Fibroblast of peridontal ligament (primary cell): Measurements from ENCODE around the gene FAIM2.
"Not testable (repeated sequence)": the region's sequence is repeated elsewhere in the genome, so short reads cannot be mapped to it uniquely, and the experiment has no call there.

Experiments used
- DNase-seq: peaks from one replicate; pipeline ENCODE4 v3.0.0-alpha.2; 2010; ENCODE audit errors: extremely low read depth

FAIM2 gene

DNA sequence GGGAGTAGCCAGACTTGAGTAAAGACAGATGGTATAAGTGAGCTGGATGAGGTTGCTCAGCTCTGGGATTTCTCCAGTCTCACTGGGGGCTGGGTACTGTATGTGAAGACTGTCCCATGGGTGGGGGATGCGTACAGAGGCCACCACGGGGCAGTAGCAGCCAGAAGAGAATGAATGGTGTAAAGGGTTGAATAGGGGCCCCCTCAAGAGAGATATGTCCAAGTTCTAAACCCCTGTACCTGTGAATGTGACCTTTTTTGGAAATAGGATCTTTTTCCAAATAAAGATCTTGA is 39.0 kb downstream of the FAIM2 start:
- no peak for DNase-seq

DNA sequence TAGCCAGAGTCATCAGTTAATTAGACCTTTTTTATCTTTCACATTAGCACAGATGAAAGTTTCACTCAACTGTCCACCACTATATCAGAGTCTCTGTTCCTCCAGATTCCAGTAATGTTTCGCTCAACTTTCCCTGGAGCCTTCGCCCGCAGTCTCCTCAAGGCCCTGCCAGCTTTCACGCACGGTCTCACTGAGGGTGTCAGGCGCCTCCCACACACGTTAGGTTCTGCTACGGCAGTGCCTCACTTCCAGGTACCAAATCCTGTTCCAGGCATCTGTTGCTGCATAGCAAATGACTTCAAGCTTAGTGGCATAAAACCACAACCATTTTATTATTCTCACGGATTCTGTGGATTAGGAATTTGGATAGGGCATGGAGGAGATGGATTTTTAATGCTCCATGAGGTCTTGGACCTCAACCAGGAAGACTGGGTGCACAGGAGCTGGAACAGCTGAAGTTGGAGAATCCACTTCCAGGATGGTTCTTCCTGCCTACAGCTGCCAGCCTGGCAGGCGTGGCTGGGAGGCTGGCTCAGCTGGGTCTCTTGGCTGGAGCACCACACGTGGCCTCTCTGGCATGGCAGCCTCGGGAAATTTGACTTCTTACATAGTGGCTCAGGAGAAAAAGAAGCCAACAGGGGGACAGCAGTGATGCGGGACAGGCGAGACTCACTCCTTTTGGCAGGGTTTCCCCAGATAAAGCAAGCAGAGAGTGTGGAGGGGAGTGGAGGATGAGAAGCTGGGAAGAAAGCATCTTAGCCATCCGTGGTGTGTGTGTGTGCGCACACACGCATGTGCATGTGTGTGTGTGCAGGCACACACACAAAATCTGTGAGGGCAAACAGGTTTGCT is 39.5 kb downstream of the FAIM2 start:
- no peak for DNase-seq

DNA sequence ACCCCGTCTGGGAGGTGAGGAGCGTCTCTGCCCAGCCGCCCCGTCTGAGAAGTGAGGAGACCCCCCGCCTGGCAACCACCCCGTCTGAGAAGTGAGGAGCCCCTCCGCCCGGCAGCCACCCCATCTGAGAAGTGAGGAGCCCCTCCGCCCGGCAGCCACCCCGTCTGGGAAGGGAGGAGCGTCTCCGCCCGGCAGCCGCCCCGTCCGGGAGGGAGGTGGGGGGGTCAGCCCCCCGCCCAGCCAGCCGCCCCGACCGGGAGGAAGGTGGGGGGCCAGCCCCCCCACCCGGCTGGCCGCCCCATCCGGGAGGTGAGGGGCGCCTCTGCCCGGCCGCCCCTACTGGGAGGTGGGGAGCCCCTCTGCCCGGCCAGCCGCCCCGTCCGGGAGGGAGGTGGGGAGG is 42.8 kb downstream of the FAIM2 start:
- not testable (repeated sequence) for DNase-seq

DNA sequence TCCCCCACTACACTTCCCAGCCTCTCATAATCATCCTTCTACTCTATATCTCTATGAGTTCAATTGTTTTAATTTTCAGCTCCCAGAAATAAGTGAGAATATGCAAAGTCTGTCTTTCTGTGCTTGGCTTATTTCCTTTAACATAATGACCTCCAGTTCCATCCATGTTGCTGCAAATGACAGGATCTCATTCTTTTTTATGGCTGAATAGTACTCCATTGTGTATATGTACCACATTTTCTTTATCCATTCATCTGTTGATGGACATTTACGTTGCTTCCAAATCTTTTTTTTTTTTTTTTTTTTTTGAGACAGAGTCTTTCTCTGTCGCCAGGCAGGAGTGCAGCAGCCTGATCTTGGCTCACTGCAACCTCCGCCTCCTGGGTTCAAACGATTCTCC is 47.8 kb downstream of the FAIM2 start:
- not testable (repeated sequence) for DNase-seq

DNA sequence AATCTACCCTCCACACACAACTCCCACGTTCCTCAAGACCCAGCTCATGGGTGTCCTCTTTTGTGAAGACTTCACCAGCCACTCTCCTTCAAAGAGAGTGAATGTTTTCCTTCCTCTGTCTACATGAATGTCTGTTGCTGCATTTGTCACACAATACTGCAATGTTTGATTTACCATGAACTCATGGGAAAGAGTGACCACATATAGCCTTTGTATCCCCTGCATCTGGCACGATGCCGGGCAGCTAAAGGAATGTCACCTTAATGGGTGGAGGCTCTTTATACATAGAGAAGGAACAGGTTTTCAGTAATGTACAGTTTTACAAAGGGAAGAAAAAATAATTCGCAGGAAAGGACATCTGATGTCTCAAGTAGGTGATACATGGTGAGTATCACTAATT is 48.7 kb downstream of the FAIM2 start:
- no peak for DNase-seq

DNA sequence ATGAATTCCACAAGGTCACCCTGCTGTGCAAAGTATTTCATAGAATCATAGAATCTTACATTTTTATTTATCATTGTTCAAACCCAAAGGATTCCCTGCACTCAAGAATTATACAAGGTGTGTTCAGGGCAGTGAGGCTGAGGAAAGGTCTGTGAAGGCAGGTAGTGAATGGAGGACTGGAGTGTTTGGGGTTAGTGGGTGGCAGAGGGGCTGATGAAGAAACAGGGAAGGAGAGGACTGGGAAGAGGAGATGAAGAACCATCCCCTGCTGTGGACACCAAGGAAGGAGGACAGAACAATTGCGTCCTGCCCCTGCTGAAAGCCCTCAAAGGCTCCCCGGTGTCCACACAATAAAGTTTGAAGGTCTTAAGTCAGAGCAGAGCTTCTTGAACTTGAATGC is 50.0 kb downstream of the FAIM2 start:
- DNase-seq = no peak

DNA sequence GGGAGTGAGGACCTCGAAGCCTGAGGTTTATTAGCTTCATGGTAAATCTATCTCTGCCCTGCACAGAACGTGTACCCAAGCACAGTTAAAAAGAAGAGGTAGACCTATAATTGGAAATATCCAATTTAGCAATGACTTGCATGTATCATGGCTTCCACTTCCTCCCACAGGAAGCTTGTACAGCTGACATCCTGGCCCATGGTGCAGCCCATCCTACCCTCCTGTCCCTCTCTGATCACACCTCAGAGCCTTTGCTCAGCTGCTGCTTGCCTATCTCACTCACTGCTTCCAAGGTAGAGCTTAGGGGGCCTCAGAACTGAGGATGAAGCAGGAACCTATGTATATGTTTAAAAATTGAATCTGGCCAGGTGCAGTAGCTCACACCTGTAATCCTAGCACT is 56.5 kb downstream of the FAIM2 start:
- DNase-seq = no peak

DNA sequence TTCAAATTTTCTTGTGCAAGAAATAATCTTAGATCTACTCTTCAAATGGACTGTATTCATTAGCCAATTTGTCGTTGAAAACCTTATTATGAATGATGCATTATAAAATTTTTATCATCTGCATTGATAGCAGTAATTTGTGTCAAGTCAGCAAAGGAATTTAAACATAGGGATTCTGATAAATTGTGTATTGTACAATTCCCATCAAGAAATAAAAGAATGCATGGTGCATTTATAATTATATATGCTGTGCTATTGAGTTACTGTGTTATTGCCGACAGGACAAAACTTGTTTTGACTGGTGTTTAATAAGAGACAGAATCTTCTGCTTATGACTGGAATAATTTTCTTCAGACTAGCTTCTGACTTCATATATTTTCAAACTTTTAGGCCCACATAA is 57.7 kb downstream of the FAIM2 start:
- DNase-seq = no peak

DNA sequence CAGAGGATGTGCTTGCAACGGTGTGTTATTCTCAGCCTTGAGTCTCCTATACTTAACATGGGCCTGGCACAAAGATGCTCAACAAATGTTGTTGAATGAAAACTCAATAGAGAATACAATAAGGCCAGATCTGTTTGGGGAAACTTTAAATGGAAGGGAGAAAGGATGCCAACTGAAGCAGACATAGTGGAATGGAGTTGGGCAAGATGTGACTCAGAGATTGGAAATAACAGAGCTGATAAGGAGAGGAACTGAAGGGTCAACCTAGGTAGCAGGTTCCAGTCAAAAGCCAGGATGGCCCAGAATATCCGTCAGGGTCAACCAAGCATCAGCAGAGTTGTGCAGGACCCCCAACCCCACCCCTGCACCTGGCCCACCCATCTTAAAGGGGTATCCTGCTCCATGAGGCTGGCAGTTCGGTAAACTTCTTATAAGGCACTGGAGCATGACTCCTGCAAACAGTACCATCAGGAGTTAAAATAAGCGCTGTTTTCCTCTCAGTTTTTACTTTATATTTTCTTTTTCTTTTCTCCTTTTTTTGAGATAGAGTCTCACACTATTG is 59.7 kb downstream of the FAIM2 start:
- no peak for DNase-seq

DNA sequence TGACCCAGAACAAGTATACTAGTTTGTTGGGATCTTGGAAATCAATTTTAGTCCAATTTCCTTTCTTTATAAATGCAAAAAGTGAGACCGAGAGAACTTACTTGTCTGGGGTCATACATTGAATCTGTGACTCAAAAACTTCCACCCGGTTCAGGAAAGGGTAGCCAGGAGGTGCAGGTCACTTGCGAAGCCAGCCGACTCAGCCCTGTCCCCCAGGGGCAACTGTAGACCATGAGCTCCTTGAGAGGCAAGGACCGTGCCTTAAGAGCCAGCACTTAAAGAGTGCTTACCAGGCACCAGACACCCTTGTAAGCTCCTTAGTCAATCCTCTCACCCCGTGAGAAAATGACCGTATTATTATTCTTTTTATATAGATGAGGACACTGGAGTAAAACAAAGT is 60.3 kb downstream of the FAIM2 start:
- DNase-seq = no peak

DNA sequence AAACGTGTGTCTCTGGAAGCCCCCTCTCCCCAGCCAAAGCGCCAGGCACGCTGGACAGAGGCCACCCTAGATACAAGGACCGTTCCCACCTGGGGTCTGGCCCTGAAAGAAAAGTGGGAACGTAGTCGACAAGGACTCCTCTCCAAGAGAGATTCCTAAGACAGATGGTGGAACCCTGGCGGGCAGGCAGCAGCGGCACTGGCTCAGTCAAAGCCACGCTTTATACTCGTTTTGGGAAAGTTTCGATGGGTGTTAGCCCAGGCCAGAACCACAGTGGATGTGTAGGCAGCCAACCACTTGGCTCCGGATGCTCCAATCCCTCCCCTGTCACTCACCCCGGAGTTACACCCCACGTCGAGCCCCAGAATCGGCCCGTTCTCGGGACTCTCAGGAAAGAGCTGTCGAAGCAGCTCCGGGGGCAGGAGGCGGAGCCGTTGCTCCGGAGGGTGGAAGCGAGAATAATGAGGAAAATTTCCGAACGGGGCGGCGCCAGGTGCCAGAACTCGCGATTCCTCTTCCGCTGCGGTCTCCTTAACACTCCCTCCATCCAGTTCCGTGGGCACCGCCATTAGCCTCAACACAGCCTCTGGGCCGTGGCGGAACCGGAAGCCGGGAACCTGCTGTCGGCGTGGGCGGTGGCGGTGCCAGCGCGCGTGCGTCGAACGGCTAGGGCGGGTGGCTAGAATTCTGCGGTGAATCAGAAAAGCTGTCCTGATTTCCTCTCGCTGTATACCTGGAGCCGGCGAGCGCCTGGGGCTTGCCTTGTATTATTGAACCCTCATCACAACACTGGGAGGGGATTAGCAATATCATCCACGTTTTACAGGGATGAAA is 61.0 kb downstream of the FAIM2 start, which contains the start of gene BCDIN3D:
BCDIN3D (minus strand) TSS at position 588 of the 834 bp plus-strand sequence; CDS start at position 569, 19 bp downstream.
- peak; percentile 88 for DNase-seq

DNA sequence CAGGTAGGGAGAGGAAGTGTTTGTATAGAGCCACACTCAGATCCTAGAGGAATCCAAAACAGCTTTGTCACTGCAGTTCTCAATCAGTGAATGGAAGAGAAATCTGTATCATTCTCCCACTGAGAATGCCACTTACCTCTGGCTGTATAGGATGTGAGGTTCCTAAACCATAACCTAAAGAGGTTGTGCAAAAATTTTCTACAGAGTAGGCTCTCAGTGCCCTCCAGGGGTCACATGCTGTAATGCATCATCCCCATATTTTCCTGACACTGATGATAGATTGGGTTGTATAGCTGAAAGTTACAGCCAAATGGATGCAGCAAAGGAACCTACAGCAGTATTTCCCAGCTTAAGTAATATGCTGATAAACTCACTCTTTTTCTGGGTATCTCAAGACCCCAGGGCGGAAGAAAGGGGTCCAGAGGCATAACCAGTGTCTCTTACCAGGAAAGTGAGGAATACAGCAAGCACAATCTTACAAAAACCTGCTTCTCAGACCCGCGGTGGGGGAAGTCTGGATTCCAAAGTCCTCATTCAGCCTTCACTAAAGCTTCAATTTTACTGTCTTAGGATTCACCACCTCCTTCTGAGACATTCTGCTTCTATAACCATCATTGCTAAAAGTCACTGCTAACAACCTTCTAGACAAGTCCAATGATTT is 64.6 kb downstream of the FAIM2 start:
- DNase-seq = peak; percentile 65

DNA sequence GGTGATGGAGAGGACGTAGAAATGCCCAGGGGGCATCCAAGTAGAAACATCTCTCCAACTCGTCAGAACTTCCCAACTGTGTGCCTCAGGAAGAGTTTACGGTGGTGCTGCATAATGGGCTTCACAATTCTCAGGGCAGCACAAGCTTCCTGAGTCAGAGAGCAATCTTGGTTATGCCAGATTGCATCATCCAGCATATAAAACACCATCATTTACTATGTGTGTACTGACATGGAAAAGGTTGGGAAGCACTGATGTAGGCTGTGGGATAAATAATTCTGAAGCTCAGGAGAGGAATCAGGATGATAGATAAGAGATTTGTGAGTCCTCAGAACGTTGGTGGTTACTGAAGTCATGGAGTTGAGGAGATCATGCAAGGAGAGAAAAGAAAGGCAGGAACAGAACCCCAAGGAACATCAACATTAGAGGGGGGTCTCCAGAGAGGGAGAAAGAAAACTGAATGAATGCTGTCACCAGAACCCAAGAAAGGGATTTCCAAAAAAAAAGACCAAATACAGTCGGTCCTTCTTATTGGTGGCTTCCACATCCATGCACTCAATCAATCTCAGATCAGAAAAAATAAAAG is 70.8 kb downstream of the FAIM2 start:
- peak; percentile 82 for DNase-seq

DNA sequence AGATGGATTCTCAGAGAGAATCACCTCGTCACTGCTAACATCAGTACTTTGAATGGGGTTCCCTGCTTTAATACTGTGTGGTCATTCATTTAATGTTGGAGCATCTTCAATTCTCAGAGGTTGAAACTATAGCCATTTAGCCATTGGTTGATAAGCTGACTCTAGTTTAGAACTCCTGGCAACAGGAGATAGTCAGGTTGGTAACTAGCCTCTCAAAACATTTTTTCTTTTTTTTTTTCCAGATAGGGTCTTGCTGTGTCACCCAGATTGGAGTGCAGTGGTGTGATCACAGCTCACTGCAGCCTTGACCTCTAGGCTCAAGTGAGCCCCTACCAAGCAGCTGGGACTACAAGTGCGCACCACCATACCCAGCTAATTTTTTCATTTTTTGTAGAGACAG is 72.0 kb downstream of the FAIM2 start:
- DNase-seq = no peak

DNA sequence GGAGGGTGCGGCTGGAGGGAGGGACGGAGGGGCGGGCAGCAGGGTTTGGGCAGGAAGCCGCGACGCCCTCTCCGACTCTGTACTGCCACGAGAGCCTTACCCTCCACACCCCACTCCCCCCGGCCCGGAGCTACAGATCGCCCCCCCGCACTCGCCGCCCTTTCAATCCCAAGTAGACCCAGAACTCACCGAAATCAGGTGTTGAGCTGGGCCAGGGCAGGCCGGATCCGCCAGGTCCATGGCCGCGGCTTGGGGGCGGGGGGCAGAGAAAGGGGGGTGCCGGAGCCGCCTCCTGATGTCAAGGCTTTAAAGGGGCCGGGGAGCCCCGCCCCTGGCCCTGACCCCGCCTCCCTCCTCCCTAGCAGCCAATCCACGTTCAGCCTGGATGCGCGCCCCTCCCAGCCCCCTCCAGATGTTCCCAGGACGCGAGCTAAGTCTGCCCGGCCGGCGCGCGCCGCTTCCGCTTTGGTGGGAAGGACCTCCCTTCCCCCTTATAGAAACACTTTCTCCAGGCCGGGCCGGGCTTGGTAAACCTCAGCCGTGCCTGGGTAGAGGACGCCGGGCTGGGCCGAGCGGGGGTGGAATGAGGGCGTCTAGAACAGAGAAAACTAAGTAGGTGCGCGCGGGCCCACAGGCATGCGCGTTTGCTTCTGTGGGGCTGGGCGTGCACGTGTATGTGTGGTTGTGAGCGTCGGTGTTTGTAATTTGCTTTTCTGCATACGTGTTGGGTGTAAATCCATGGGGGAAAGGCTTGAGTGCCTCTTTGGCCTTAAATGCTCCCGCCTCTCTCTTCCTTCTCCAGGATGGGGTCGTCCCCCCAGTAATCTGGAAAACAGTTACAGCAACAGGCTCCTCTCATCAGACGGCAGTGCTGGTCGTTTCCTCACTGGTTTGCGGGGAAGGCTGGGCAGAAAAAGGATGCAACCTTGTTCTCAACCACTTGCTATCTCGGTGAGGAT is 75.3 kb downstream of the FAIM2 start, which contains the start of gene NCKAP5L:
NCKAP5L (minus strand) TSS at position 281 of the 959 bp plus-strand sequence. CDS start 24,369 bp downstream, outside the sequence.
- peak; percentile 95 for DNase-seq

DNA sequence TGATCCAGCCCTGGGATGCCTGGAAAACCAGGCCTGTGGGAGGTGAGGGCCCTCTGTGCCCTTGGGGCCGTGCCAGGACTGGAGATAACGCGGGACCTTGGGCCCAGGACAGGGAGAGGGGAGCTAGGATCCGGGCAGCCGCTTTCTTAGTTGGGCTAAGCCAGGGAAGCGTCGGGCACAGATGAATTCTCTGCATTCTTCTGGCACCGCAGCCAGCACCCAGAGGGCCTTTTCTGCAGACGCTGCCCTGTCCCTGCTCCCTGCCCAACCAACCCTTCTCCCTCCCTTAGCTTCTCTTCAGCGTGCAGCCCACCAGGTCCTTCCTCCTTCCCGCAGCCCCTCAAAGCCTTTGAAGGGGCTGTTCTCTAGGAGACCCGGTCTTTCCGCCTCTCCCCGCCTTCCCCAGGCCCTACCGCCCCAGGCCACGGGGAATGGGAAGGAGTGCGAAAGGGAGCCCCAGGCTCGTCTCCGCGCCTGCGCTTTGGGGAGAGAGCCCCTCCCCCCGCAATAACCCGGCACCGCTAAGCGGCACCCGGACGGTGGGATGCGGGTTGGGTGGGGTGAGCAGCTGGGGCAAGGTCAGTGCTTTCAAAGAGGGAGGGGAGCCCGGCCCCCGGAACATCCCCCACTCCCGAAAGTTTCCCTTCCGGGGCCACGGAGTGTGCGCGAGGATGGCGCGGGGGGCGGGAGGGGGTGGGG is 76.2 kb downstream of the FAIM2 start:
- peak; percentile 62 for DNase-seq

DNA sequence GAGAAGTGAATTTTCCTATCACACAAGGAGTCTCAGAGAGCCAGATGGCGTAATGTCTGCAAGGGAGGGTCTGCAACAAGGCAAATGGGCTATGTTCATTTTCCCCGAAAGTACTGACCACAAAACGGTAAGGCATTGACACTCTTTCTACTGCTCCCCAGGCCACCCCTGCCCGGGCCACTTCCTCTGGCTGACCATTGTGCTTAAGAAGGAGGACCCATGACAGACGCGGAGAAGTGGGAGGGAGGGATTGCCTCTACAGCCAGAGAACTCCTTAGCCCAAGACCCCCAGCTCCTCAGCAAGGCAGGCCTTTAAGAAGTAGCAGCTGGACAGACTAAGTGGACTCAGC is 76.7 kb downstream of the FAIM2 start:
- DNase-seq = no peak

DNA sequence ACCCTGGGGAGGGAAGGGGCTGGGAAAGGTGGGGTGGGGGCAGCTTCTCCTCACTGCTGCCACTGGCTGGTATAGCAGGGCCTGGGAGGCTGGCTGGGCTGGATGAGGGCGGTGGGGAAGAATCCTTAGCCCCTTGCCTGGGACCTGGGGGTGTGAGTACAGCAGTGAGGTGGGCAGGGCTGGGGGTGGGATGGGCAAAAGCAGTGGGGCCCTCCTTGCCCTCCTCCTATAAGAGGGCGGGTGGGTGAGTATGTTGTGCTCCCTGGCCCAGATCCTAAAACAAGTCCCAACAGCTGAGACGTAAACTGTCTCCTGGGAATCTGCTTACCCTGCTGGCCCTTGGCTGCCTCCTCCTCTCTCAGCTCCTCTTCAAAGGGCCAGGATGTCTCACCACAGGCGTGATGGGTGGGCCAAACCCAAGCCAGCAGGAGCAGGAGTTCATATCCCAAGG is 77.7 kb downstream of the FAIM2 start:
- DNase-seq = no peak

DNA sequence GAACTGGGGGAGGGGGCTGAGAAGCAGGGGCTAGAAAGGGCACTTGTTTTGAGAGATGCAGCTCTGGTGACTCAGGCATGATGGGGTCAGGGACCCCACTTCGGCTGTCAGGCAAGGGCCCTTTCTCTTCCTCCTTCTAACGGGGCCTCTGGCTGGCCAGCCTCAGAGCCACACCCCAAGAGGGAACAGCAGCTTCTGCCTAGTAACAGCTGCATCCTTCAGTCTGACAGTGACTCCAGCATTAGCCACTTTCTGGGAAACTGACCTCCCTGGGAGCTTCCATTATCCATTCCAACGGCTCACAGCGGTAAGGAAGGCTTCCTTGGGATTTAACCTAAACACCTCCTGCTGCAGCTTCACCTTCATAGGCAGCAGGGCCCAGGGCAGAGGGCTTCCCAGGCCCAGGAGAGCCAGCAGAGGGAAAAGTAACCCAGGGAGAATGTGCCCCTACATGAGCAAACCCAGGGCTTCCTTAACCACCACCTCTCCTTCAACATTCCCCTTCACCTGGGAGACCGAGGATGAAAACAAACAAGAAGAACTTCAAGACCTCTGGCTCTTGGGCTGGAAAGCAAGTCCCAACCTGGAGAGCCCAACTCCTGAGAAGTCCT is 78.2 kb downstream of the FAIM2 start:
- DNase-seq = peak; percentile 29
